Neuron (in vitro differentiated cells): ENCODE results near the gene ANKRD42.

Source experiments
- H2AFZ ChIP-seq: one replicate; pipeline ENCODE4 v1.6.1; 2013; ENCODE audit warnings: low read depth, mild to moderate bottlenecking, inconsistent platforms, low read length, moderate library complexity
- H3K27me3 ChIP-seq: one replicate; pipeline ENCODE4 v1.6.1; 2013; ENCODE audit warnings: low read length; ENCODE audit not compliant: insufficient read depth
- H3K36me3 ChIP-seq: one replicate; pipeline ENCODE4 v1.6.1; 2013; ENCODE audit warnings: low read length; ENCODE audit not compliant: insufficient read depth
- H3K4me1 ChIP-seq: one replicate; pipeline ENCODE4 v1.6.1; 2013; ENCODE audit warnings: low read length; ENCODE audit not compliant: insufficient read depth
- H3K4me3 ChIP-seq: 2 replicates; pipeline ENCODE4 v1.5.1; 2013; ENCODE audit warnings: mild to moderate bottlenecking, low read length, moderate library complexity
- H3K9me3 ChIP-seq: one replicate; pipeline ENCODE4 v1.6.1; 2013; ENCODE audit warnings: low read length

ANKRD42 gene

DNA sequence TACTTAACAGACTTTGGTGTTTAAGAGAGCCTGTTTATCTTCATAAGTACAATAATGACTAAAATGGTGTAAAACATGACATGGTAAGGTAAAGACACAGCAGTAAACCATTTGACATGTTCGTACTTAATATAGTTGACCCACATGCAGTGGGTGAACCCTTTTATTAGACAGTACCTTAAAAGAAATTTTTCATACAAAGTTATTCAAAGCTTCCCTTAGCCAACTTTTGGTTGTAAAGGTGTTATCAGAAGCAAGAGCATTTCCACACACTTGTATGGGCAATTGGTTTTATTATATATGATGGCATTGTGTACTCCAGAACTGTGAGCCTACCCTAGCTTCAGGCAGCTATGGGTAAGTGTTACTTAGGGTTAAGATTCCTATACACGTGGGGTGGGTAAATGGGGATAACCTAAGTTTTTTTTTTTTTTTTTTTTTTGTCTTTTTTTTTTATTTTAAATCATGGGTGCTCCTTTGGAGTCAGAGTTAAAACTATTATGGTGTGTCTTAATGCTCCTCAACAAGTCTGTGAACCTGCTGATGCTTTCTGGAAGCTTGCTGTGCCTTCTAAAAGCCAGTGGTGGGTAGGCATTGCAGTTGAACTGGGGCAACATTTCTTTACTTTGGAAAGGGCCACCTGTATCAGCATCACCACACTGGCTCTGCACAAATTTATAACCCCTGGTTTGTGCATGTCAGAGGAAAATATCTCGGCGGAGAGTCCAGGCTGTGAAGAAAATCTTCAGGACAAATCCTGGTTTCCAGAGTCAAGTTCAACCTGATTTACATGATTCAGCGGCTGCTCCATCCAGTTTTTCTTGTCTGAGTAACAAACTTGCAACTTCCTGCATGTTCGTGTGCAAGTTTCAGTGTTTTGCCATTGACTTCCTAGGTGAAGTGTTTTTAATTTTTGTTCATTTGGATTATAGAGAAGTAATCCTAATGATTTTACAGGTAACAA, 33.3 kb upstream of the ANKRD42 start:
- H3K36me3 ChIP-seq, result peaks cover 47% of the 10 kb centered on the region
- peak overlapping the region; percentile 98 for H3K4me3 ChIP-seq
- no peaks in the 10 kb centered on the region for H3K27me3 ChIP-seq
- H2AFZ ChIP-seq, result no peak overlapping the region
- peaks cover 23% of the 10 kb centered on the region for H3K4me1 ChIP-seq
- no peaks in the 10 kb centered on the region for H3K9me3 ChIP-seq

- Histone ChIP-seq H3K4me1 (peaks cover 23% of the 10 kb centered on the region), H3K36me3 (peaks cover 62% of the 10 kb centered on the region), H3K4me3 (no peak overlapping the region), H3K9me3 (no peaks in the 10 kb centered on the region), H3K27me3 (no peaks in the 10 kb centered on the region), H2AFZ (no peak overlapping the region)
Observed at GRCh38 chr11:83161610-83162199, 31.8 kb upstream of the ANKRD42 start.

DNA sequence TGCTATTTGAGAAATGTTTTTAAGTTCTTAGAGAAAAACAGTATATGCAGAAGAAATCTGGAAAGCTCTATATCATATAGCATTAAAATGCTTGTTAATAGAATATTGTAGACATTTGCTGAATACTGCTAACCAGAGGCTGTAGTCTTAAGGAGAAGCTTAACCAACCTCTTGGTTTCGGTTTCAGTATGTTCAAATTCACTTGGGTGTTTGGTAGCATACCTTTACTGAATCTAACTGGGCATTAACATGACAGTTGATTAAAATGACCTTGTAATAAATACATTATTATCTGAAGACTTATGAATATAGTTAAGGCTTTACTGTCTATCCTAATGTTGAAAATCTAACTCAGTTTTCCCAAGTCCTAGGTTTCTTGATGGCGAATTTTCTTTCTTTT, 31.1 kb upstream of the ANKRD42 start:
- peaks cover 23% of the 10 kb centered on the region for H3K4me1 ChIP-seq
- no peak overlapping the region for H2AFZ ChIP-seq
- H3K4me3 ChIP-seq, result no peak overlapping the region
- H3K27me3 ChIP-seq, result no peaks in the 10 kb centered on the region
- peaks cover 68% of the 10 kb centered on the region for H3K36me3 ChIP-seq
- no peaks in the 10 kb centered on the region for H3K9me3 ChIP-seq

- Histone ChIP-seq H3K36me3 (peaks cover 83% of the 10 kb centered on the region), H3K4me1 (peaks cover 8% of the 10 kb centered on the region), H3K27me3 (no peaks in the 10 kb centered on the region), H2AFZ (no peak overlapping the region), H3K4me3 (no peak overlapping the region), H3K9me3 (peaks cover 14% of the 10 kb centered on the region)
Observed at GRCh38 chr11:83166193-83166866, 27.2 kb upstream of the ANKRD42 start.

GRCh38 chr11:83168756-83169155, 24.8 kb upstream of the ANKRD42 start:
- H3K27me3 ChIP-seq, result no peaks in the 10 kb centered on the region
- no peak overlapping the region for H3K4me3 ChIP-seq
- no peak overlapping the region for H2AFZ ChIP-seq
- peaks cover 14% of the 10 kb centered on the region for H3K9me3 ChIP-seq
- peaks cover 10% of the 10 kb centered on the region for H3K4me1 ChIP-seq
- peaks cover 85% of the 10 kb centered on the region for H3K36me3 ChIP-seq

DNA sequence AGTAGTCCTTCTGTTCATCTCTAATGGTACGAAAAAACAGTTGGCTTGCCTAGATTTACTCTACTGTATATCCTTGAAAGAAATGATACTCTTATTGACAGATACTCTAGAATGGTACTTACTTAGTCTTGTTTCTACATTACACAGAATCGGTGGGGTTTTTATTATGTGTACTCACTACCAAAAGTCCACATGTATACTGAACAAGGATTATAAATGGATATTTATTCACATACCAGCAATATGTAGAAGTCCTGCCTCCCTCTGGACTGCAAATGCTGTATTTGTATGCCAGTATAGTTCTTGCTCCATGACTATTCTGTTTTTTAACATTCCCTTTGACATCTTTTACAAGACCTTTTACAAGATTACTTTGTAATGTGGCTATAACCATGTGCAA, 22.6 kb upstream of the ANKRD42 start:
- Histone ChIP-seq H3K36me3 (peaks cover 82% of the 10 kb centered on the region), H3K9me3 (peaks cover 14% of the 10 kb centered on the region), H3K4me3 (no peak overlapping the region)

GRCh38 chr11:83172551-83172950, 21.0 kb upstream of the ANKRD42 start:
- Histone ChIP-seq H3K4me1 (peaks cover 10% of the 10 kb centered on the region), H3K4me3 (no peak overlapping the region), H3K36me3 (peaks cover 76% of the 10 kb centered on the region), H2AFZ (no peak overlapping the region), H3K9me3 (peaks cover 13% of the 10 kb centered on the region), H3K27me3 (no peaks in the 10 kb centered on the region)

More for the DNA sequence above, 22.6 kb upstream of the ANKRD42 start:
- H2AFZ ChIP-seq, result no peak overlapping the region
- H3K4me1 ChIP-seq, result peaks cover 10% of the 10 kb centered on the region
- H3K27me3 ChIP-seq, result no peaks in the 10 kb centered on the region

DNA sequence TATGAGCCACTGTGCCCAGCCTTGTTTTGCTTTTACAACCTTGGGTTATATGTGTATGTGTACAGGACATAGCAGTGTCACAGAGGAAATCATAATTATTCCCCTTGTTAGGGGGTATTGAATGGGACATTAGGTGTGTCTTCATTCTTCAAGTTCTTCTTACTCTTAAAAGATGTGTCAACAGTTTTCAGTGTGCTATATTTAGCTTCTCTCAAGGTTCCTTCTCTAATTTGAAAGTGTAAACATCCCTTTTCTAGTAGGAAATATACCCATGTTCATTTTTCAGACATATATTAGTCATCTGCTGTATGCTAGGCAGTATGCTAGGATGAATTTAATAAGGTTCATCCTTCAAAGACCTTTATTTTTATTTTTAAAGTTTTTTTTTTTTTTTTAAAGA, 19.5 kb upstream of the ANKRD42 start:
- H3K9me3 ChIP-seq, result peaks cover 3% of the 10 kb centered on the region
- H3K4me1 ChIP-seq, result peaks cover 10% of the 10 kb centered on the region
- no peaks in the 10 kb centered on the region for H3K27me3 ChIP-seq
- no peak overlapping the region for H3K4me3 ChIP-seq
- no peak overlapping the region for H2AFZ ChIP-seq
- peaks cover 70% of the 10 kb centered on the region for H3K36me3 ChIP-seq

- Histone ChIP-seq H2AFZ (no peak overlapping the region), H3K9me3 (no peaks in the 10 kb centered on the region), H3K36me3 (peaks cover 68% of the 10 kb centered on the region), H3K27me3 (no peaks in the 10 kb centered on the region), H3K4me1 (peaks cover 6% of the 10 kb centered on the region), H3K4me3 (no peak overlapping the region)
Observed at GRCh38 chr11:83175815-83176214, 17.7 kb upstream of the ANKRD42 start.

GRCh38 chr11:83181815-83182214, 11.7 kb upstream of the ANKRD42 start:
- Histone ChIP-seq H3K36me3 (peaks cover 85% of the 10 kb centered on the region), H2AFZ (no peak overlapping the region), H3K9me3 (no peaks in the 10 kb centered on the region), H3K4me3 (no peak overlapping the region), H3K4me1 (no peaks in the 10 kb centered on the region), H3K27me3 (no peaks in the 10 kb centered on the region)

DNA sequence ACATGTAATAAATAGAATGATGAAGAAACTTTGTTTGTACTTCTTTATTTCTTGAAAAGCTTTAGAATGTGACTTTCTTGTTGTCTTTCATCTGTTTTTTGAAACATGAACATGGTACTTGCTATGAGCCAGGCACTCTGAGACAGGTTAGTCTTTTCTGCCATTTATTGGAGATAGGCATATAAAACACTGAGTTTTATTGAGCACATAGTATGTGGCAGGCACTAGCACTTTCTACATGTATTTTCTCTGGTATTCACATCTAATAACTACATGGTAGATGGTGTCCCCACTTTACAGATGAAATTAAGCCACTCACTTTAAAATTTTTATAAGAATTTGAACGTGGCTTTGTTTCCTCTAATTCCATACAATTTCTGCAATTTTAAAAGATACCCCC, 7.7 kb upstream of the ANKRD42 start:
- Histone ChIP-seq H3K27me3 (no peaks in the 10 kb centered on the region), H3K36me3 (peaks cover 66% of the 10 kb centered on the region), H2AFZ (no peak overlapping the region), H3K4me3 (no peak overlapping the region), H3K4me1 (no peaks in the 10 kb centered on the region), H3K9me3 (no peaks in the 10 kb centered on the region)

GRCh38 chr11:83187465-83187864, 6.0 kb upstream of the ANKRD42 start:
- H2AFZ ChIP-seq, result no peak overlapping the region
- no peaks in the 10 kb centered on the region for H3K9me3 ChIP-seq
- no peak overlapping the region for H3K4me3 ChIP-seq
- peaks cover 5% of the 10 kb centered on the region for H3K4me1 ChIP-seq
- H3K36me3 ChIP-seq, result peaks cover 64% of the 10 kb centered on the region
- no peaks in the 10 kb centered on the region for H3K27me3 ChIP-seq

DNA sequence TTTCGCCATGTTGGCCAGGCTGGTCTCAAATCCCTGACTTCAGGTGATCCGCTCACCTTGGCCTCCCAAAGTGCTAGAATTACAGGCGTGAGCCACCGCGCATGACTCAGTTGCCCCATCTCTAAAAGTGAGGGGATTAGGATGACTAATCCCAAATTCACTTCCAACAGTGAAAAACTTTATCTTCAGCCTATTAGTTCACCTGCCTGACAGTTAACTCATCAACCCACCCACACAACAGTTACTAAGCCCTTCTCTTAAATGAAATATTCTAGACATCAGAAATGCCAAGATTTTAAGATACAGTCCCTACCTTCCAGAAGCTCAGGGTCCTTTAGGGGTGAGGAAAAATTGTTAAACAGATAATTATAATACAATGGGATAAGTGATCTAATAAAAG, 2.0 kb upstream of the ANKRD42 start:
- Histone ChIP-seq H3K27me3 (no peaks in the 10 kb centered on the region), H3K36me3 (peaks cover 26% of the 10 kb centered on the region), H2AFZ (no peak overlapping the region), H3K9me3 (no peaks in the 10 kb centered on the region), H3K4me1 (peaks cover 19% of the 10 kb centered on the region), H3K4me3 (no peak overlapping the region)
